Astrocyte of the cerebellum (primary cell): ENCODE measurements around the gene HHATL.

Experiments
- DNase-seq: peaks from one replicate; pipeline ENCODE4 v3.0.0-alpha.2; 2011; ENCODE audit warnings: low read depth
- H3K4me3 ChIP-seq: 2 replicates; pipeline ENCODE4 v1.5.1; 2011; ENCODE audit warnings: mild to moderate bottlenecking, low read depth, low read length, moderate library complexity
- in situ Hi-C: cut with HindIII; loops from 2 replicates; pipeline ENCODE4 v1.10.0; 2017; ENCODE audit warnings: low sequenced_read_pairs
- TF ChIP-seq, protein P1 (sequence below): IDR thresholded peaks from 2 replicates; pipeline ENCODE4 v1.5.1; 2012; ENCODE audit warnings: low read length, low read depth, moderate library complexity, mild to moderate bottlenecking; ENCODE audit errors: missing control alignments

Gene HHATL

DNA sequence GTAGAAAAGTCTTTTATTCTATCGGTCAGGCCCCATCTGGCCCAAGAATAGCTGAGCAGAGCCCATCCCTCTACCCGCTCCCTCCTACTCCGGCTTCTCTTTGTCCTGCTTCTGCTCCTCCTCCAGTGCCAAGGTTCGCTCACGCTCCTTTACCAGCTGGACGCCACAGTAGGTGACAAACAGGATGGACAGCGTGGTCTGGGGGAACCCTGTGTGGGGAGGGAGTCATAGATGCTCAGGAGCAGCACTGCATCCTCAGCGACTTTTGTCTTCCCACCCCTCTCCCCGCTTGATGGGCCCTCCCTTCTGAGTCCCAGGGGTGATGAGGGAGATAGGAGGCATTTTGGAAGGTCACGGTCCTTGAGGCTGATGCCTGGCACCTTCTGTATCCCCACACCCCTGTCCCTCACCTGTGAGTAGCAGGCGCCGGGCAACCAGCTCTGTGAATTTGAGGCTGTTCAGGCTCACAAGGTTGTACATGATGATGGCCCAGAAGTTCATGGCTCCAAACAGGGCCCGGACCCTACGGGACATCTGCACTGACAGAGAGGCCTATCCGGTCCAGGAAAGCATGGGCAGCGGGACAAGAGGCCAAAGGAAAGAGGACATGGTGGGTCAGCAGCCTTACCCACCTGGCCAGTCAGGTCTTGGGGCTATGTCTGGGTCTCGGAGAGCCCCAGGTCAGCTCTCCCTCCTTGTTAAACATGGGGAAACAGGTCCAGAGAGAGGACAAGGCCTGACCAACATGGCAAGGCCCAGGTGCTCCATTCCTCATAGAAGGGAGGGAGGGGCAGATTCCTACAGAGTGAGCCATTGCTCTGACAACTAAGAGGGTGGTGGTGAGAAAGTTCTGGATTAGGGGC lies 9.7 kb downstream of the HHATL start:
- no peak for DNase-seq
- TF ChIP-seq, protein P1, sequence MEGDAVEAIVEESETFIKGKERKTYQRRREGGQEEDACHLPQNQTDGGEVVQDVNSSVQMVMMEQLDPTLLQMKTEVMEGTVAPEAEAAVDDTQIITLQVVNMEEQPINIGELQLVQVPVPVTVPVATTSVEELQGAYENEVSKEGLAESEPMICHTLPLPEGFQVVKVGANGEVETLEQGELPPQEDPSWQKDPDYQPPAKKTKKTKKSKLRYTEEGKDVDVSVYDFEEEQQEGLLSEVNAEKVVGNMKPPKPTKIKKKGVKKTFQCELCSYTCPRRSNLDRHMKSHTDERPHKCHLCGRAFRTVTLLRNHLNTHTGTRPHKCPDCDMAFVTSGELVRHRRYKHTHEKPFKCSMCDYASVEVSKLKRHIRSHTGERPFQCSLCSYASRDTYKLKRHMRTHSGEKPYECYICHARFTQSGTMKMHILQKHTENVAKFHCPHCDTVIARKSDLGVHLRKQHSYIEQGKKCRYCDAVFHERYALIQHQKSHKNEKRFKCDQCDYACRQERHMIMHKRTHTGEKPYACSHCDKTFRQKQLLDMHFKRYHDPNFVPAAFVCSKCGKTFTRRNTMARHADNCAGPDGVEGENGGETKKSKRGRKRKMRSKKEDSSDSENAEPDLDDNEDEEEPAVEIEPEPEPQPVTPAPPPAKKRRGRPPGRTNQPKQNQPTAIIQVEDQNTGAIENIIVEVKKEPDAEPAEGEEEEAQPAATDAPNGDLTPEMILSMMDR = no peak
- in situ Hi-C loops = loop anchor here (5.0 kb wide), 1 partner anchor 41 kb away; the partner anchor contains the start of gene ZBTB47
- H3K4me3 ChIP-seq = no peak overlapping the region

DNA sequence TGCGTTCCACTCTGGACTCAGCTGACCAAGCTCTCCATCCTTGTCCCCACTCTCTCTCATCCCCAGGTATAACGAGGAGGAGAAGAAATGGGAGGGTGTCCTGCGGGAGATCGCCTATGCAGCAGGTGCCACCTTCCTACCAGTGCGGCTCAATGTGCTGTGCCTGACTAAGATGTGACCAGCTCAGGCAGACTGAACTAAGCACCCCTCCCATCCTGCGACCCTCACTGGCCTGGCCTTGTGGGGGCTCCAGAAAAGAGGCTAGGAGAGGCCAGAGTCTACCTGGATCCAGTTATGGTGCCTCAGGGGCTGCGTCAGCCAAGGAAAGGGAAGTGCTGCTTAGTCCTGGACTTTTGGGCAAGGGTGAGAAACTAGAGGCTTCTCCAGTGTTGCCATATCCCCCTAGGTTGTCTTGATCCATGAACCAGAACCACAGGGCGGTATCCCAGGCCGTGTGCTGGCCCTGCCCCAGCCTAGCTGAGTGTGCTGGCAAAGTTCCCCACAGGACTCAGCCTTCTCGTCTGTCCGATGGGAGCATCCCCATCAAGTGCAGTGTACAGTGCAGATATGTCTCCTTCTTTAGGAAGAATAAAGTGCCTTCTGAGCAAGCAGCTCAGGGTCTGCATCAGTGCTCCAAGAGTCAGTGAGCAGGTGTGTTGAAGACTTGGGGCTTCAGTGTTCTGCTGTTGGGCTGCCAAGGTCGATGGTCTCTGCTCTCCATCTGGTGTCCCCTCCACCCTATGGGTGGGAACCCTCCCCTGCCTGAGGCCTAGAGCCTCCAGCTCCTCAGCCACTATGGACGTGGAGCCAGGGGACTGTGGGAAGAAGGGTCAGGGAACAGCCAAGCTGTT lies 10.6 kb downstream of the HHATL start:
- no peak for DNase-seq
- TF ChIP-seq, protein P1 = no peak

DNA sequence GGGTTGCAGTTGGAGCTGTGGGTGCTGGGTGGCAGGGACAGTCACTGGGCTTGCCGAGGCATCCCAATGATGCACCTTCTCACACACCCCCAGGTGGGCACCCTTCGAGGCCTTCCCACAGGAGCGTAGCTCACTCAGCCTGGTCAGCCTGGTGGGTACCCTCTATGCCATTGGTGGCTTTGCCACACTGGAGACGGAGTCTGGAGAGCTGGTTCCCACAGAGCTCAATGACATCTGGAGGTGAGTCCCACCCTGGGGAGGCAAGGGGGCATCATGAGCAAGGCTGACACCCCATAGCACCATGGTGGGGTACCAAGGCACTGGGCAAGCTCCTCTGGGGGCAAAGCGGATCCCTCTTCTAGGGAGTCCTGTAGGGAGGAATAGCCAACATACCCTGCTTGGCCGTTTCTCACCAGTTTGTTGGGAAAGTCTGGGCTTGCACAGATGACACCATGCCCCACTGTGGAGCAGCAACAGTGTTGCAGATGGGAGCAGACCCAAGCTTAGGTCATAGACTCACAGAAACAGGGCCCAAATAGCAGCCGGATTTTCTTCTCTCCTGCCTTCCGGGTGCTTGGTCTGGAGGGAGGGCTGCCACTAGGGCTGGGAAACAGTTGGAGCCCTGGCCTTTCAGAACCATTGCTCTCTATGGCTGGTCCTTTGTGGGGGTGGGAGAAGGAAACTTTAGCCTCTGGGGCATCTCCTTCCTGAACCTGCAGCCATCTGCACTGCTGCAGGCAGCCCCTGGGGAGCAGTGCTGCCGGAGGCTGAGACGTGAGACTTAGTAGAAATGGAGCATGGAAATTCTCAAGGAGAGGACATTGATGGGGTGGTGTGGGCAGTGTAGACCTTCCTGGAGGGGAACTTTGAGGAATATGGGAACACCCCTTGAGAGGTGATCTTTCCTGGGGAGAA lies 11.6 kb downstream of the HHATL start:
- TF ChIP-seq, protein P1 = no peak
- H3K4me3 ChIP-seq = no peak overlapping the region
- in situ Hi-C loops = loop anchor here (5.0 kb wide), 1 partner anchor 39 kb away; the partner anchor contains the start of gene ZBTB47
- DNase-seq = no peak

More for the DNA sequence above, 10.6 kb downstream of the HHATL start:
- H3K4me3 ChIP-seq = no peak overlapping the region
- in situ Hi-C loops = loop anchor here (5.0 kb wide), 1 partner anchor 40 kb away; the partner anchor contains the start of gene ZBTB47

DNA sequence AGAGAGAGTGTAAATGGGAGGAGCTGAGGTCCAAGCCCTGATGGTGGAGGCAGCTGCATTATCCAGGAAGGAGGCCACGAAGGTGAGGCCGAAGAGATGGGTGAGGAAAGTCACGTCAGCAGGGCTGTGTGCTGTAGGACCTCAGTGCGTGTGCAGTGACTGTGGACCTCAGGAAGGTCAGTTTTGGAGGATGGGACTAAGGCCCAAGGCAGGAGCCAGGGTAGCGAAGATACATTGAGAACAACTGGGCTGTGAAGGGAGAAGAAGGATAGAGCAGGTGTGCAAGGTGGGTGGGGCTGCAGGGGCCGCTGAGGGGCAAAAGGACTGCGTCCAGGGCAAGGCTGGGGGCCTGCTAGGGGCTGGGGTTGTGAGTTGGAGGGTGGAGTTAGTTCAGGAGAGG lies 12.4 kb downstream of the HHATL start:
- in situ Hi-C loops = loop anchor here (5.0 kb wide), 1 partner anchor 38 kb away; the partner anchor contains the start of gene ZBTB47
- H3K4me3 ChIP-seq = no peak overlapping the region
- DNase-seq = no peak
- TF ChIP-seq, protein P1 = no peak

DNA sequence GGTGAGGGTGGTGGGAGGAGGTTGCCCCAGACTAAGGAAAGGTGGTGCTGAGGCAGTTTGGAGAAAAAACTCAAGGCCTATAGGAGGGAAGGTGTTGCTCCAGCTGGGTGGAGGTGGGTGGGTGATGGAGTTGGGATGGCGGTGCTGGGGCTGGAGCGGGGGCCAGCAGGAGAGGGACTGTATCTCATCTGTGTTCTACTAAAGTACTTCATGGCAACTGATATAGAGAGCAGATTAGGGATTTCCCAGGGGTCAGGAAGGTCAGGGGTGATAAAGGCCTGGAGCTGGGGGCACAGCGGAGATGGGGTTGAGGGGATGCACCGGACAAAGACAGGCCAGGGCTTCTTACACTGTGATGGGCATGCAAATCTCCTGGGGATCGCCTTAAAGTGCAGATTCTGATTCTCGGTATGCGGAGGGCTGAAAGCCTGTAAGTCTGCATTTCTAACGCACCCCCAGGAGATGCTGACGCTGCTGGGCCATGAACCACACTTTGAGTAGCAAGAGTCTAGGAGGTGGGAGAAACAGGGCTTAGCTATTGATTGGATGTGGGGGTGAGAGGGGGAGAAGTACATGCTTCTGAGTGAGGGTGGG lies 13.1 kb downstream of the HHATL start:
- TF ChIP-seq, protein P1 = no peak
- H3K4me3 ChIP-seq = no peak overlapping the region
- in situ Hi-C loops = loop anchor here (5.0 kb wide), 1 partner anchor 37 kb away; the partner anchor contains the start of gene ZBTB47
- no peak for DNase-seq
